ENCODE measurements around the gene APOBEC3H.

- TF ChIP-seq POLR2AphosphoS5 (IDR thresholded peaks at IDR 0.05) (no peak), CTCF (IDR thresholded peaks at IDR 0.05) (no peak)
These were observed 41.4 kb upstream of the APOBEC3H start for GRCh38 chr22:39055658-39056057.
